AG04449 (cell line): ENCODE results near the gene GAN.

Experiments
- CTCF ChIA-PET: fragments of 350-600 bp; formaldehyde crosslinking; extraction: SDS; loops from one replicate; lab custom pipeline; 2021; ENCODE audit warnings: antibody characterized with exemption; lab: Yijun Ruan, JAX
- POLR2A ChIA-PET: fragments of 400-600, 350-600 bp; formaldehyde crosslinking; extraction: SDS; loops from one replicate; lab custom pipeline; 2020; ENCODE audit warnings: antibody characterized with exemption, inconsistent platforms; lab: Yijun Ruan, JAX
- DNase-seq: peaks from one replicate; pipeline ENCODE4 v3.0.0-alpha.2; 2010; ENCODE audit warnings: low read depth, low spot score
- H3K4me3 ChIP-seq: 2 replicates; pipeline ENCODE4 v1.5.1; 2011; ENCODE audit warnings: low read depth, mild to moderate bottlenecking, control low read depth, low read length
- CTCF ChIP-seq: IDR thresholded peaks from one replicate; pipeline ENCODE4 v1.5.1; 2011; ENCODE audit warnings: mild to moderate bottlenecking, moderate library complexity, low read length, control low read depth, inconsistent platforms; ENCODE audit not compliant: insufficient read depth; ENCODE audit errors: missing control alignments

The GAN gene

GRCh38 chr16:81392011-81392410 is 77.2 kb downstream of the GAN start:
- no peak for DNase-seq
- H3K4me3 ChIP-seq, result no peak overlapping the region
- CTCF ChIA-PET, result interaction anchor here (1.3 to 1.6 kb wide), 2 partner anchors 12 to 26 kb away, joined by 3 to 10 read pairs; no protein-coding TSS in a partner anchor
- TF ChIP-seq CTCF, result no peak
- POLR2A ChIA-PET, result no interaction called here

DNA sequence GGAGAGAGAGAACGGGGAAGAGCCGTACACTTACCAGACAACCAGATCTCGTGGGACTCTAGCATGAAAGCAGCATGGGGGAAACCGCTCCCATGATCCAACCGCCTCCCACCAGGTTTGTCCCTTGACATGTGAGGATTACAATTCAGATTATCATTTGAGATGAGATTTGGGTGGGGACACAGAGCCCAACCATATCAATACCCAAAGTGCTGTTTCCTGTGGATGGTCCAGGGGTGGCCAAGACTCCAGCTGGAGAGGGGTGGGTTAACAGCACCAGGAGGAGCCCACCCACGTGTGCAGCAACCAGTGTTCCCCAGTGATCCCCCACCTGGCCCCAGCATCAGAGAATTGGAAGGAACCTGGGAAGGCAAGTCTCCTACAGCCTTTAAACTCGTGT is 79.7 kb downstream of the GAN start:
- no peak for TF ChIP-seq CTCF
- POLR2A ChIA-PET, result no interaction called here
- CTCF ChIA-PET, result interaction anchor here (1.7 to 2.6 kb wide), 2 partner anchors 10 to 329 kb away, joined by 6 to 13 read pairs; no protein-coding TSS in a partner anchor

GRCh38 chr16:81394966-81395655 is 80.3 kb downstream of the GAN start:
- no peak overlapping the region for H3K4me3 ChIP-seq
- ChIA-PET CTCF (interaction anchor here (1.3 to 2.6 kb wide), 3 partner anchors 9 to 342 kb away, joined by 4 to 13 read pairs (median 6); no protein-coding TSS in a partner anchor), POLR2A (no interaction called here)
- DNase-seq, result no peak
- no peak for TF ChIP-seq CTCF

More for the DNA sequence above, 79.7 kb downstream of the GAN start:
- DNase-seq, result no peak
- H3K4me3 ChIP-seq, result no peak overlapping the region

DNA sequence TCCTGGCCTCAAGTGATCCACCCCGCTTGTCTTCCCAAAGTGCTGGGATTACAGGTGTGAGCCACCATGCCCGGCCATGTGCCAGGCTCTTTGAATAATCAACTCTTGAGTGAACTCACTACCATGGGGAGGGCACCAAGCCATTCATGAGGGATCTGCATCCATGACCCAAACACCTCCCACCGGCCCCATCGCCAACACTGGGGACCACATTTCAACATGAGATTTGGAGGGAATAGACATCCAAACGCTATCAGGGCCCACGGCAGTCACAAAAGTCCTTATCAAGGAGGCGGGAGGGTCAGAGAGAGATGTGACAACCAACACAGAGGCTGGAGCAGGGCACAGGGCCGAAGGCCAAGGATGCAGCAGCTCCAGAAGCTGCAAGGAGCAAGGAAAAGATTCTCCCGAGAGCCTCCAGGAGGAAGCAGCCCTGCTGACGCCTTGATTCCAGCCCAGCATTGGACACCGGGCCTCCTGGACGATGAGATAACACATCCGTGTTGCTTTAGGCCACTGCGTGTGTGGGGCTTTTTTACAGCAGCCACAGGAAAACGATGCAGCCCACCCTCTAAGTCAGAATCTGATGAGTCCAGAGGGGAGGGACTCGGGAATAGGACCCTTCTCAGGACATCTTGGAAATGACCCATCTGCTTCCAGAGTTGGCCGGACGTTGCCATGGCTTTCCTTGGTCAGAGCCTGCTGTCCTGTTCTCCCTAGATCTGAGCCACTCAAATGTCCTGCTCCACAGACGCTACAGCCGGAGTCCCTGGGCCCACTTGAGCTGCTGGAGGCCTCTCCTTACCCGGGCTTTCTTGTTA is 82.5 kb downstream of the GAN start:
- H3K4me3 ChIP-seq, result no peak overlapping the region
- TF ChIP-seq CTCF, result no peak
- ChIA-PET POLR2A (no interaction called here), CTCF (interaction anchor here (0.6 to 5.4 kb wide), 2 partner anchors 22 to 327 kb away, joined by 3 to 34 read pairs; no protein-coding TSS in a partner anchor)
- no peak for DNase-seq

DNA sequence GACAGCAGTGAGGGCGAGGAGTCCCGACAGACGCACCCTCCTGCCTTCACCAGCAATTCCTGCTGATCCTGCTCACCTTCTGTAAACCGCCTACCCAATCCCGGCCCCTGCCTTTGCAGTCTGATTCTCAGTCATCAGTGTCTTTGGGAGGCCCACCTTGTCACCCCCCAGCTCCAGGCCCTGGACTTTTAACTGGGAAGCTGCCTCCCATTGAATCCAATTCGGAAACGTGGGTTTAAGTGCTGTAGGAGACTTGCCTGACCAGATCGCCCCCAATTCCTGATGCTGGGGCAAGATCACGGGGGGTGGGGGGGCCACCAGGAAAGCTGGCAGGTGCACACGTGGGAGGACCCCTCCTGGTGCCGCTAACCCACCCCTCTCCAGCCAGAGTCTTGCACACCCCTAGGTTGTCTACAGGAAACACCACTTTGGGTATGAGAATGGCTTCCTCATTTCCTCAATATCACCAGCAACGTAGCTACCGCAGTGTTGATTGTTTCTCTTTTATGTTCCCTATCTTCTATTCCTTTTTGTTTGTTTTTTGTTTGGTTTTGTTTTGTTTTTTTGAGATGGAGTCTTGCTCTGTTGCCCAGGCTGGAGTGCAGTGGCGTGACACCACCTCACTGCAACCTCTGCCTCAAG is 83.2 kb downstream of the GAN start:
- H3K4me3 ChIP-seq, result no peak overlapping the region
- no peak for DNase-seq
- no peak for TF ChIP-seq CTCF
- ChIA-PET POLR2A (no interaction called here), CTCF (interaction anchor here (5.4 kb wide), 1 partner anchor 326 kb away, joined by 34 read pairs; no protein-coding TSS in a partner anchor)
